Measurements from ENCODE around the gene NMNAT1.
"Not testable (repeated sequence)": the region's sequence is repeated elsewhere in the genome, so short reads cannot be mapped to it uniquely, and the experiment has no call there.

The NMNAT1 gene

GRCh38 chr1:9920606-9921005, 22.7 kb upstream of the NMNAT1 start:
- DNase-seq (ENCODE audit: low read depth) = no peak

GRCh38 chr1:9922342-9922741, 20.9 kb upstream of the NMNAT1 start:
- DNase-seq (ENCODE audit: low read depth) = no peak

GRCh38 chr1:9927259-9927658, 16.0 kb upstream of the NMNAT1 start:
- DNase-seq (ENCODE audit: low read depth) = no peak

GRCh38 chr1:9929431-9930385, 13.6 kb upstream of the NMNAT1 start:
- DNase-seq (ENCODE audit: low read depth) = no peak

GRCh38 chr1:9942399-9942938, 806 bp upstream of the NMNAT1 start:
- peak; percentile 14 for DNase-seq (ENCODE audit: low read depth)

GRCh38 chr1:9946315-9946714, 3.0 kb downstream of the NMNAT1 start:
- no peak for DNase-seq (ENCODE audit: low read depth)

GRCh38 chr1:9957726-9958125, 14.5 kb downstream of the NMNAT1 start:
- DNase-seq (ENCODE audit: low read depth) = no peak

GRCh38 chr1:9960011-9960410, 16.7 kb downstream of the NMNAT1 start:
- DNase-seq (ENCODE audit: low read depth) = no peak

- DNase-seq (ENCODE audit: low read depth) = no peak
Observed at GRCh38 chr1:9960706-9961562, 17.7 kb downstream of the NMNAT1 start.

- DNase-seq (ENCODE audit: low read depth) = no peak
Observed at GRCh38 chr1:9984253-9984652, 41.0 kb downstream of the NMNAT1 start.

GRCh38 chr1:9985001-9985400, 41.7 kb downstream of the NMNAT1 start:
- DNase-seq (ENCODE audit: low read depth) = no peak

GRCh38 chr1:9989773-9990172, 46.5 kb downstream of the NMNAT1 start:
- no peak for DNase-seq (ENCODE audit: low read depth)

- DNase-seq (ENCODE audit: low read depth) = no peak
Observed at GRCh38 chr1:9990944-9991343, 47.7 kb downstream of the NMNAT1 start.

GRCh38 chr1:9992910-9993309, 49.6 kb downstream of the NMNAT1 start:
- no peak for DNase-seq (ENCODE audit: low read depth)

- no peak for DNase-seq (ENCODE audit: low read depth)
Observed at GRCh38 chr1:9993561-9994075, 50.3 kb downstream of the NMNAT1 start.

- no peak for DNase-seq (ENCODE audit: low read depth)
Observed at GRCh38 chr1:9996624-9997582, 53.6 kb downstream of the NMNAT1 start, which contains the start of gene RBP7. RBP7 (plus strand) TSS chr1:9997228; CDS start chr1:9997259, 31 bp downstream.

- DNase-seq (ENCODE audit: low read depth) = no peak
Observed at GRCh38 chr1:10001016-10001665, 57.9 kb downstream of the NMNAT1 start.

GRCh38 chr1:10005248-10005647, 62.0 kb downstream of the NMNAT1 start:
- DNase-seq (ENCODE audit: low read depth) = not testable (repeated sequence)

- DNase-seq (ENCODE audit: low read depth) = no peak
Observed at GRCh38 chr1:10007169-10007568, 63.9 kb downstream of the NMNAT1 start.

- no peak for DNase-seq (ENCODE audit: low read depth)
Observed at GRCh38 chr1:10014016-10014415, 70.7 kb downstream of the NMNAT1 start.

- DNase-seq (ENCODE audit: low read depth) = no peak
Observed at GRCh38 chr1:10019561-10019960, 76.3 kb downstream of the NMNAT1 start.

Data from CMK (cell line).